GM06990 (cell line): ENCODE data around the gene DAAM1.

ENCODE experiments used
- DNase-seq: peaks from one replicate; pipeline ENCODE4 v3.0.0-alpha.2; 2011; ENCODE audit not compliant: insufficient read length; ENCODE audit errors: extremely low read depth
- H3K27me3 ChIP-seq: replicated peaks from 2 replicates; pipeline ENCODE4 v1.6.0; 2011; ENCODE audit warnings: low read length; ENCODE audit not compliant: control insufficient read depth, insufficient read depth
- H3K36me3 ChIP-seq: 2 replicates; pipeline ENCODE4 v1.5.1; 2011; ENCODE audit warnings: low read length; ENCODE audit not compliant: control insufficient read depth, insufficient read depth
- H3K4me3 ChIP-seq: replicated peaks from 2 replicates; pipeline ENCODE4 v1.5.1; 2011; ENCODE audit warnings: low read depth, mild to moderate bottlenecking, control low read depth, low read length
- TF ChIP-seq, protein P1 (sequence below): IDR thresholded peaks from 2 replicates; pipeline ENCODE4 v1.5.1; 2011; ENCODE audit warnings: low read length, control low read depth, mild to moderate bottlenecking, inconsistent platforms; ENCODE audit not compliant: insufficient read depth, poor library complexity, severe bottlenecking

DAAM1 gene

DNA sequence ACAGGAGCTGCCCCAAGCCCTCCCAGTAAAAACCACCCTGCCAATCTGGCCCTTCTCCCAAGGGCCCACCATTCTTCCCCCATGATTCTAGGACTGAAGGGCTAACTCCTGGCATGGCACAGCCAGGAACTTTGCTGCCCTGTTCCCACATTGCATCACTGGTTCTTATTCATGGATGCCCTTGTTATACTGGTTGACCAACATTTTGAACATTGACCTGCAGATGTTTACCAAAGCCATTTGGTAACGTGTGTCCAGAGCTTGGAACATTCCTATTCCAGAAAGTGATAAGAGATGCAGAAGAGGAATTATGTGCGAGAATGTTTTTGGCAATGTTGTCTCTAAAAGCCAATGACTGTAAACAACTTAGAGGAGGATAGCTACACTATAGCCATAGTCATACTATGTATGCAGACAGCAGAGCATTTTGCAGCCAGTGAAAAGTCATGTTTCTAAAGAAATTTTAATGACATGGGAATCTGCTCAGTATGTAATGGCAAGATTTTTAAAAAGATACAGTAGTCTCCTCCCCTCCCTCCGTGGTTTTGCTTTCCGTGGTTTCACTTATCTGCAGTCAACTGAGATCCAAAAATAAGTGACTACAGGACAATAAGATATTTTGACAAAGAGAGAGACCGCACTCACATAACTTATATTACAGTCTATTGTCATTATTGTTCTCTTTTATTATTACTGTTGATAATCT, 108.8 kb downstream of the DAAM1 start:
- H3K4me3 ChIP-seq, result no peak overlapping the region
- TF ChIP-seq, protein P1, sequence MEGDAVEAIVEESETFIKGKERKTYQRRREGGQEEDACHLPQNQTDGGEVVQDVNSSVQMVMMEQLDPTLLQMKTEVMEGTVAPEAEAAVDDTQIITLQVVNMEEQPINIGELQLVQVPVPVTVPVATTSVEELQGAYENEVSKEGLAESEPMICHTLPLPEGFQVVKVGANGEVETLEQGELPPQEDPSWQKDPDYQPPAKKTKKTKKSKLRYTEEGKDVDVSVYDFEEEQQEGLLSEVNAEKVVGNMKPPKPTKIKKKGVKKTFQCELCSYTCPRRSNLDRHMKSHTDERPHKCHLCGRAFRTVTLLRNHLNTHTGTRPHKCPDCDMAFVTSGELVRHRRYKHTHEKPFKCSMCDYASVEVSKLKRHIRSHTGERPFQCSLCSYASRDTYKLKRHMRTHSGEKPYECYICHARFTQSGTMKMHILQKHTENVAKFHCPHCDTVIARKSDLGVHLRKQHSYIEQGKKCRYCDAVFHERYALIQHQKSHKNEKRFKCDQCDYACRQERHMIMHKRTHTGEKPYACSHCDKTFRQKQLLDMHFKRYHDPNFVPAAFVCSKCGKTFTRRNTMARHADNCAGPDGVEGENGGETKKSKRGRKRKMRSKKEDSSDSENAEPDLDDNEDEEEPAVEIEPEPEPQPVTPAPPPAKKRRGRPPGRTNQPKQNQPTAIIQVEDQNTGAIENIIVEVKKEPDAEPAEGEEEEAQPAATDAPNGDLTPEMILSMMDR, result no peak

DNA sequence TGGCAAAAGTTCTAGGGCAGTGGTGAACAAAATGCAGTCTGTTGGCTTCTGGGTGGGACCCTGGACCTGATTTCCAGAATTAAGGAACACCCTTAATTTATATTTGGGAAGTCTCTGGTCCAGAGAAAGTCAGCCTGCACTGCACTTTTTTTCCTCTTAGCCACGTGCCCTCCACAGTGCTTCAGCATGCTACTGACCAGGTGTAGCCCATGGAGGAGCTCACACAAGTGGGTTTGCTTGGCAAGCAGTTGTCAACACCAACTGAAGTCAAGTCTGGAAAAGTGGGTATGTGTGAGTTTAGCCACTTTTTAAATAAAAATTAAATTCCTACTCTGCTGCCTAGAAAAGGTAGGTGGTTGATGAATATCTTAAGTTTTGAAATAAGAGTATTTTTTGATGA, 111.3 kb downstream of the DAAM1 start:
- Histone ChIP-seq H3K36me3 (no peaks in the 10 kb centered on the region), H3K4me3 (no peak overlapping the region), H3K27me3 (no peaks in the 10 kb centered on the region)
- DNase-seq, result no peak
- TF ChIP-seq, protein P1, result no peak

More for the DNA sequence above, 108.8 kb downstream of the DAAM1 start:
- H3K36me3 ChIP-seq, result no peaks in the 10 kb centered on the region
- no peak for DNase-seq
- no peaks in the 10 kb centered on the region for H3K27me3 ChIP-seq

DNA sequence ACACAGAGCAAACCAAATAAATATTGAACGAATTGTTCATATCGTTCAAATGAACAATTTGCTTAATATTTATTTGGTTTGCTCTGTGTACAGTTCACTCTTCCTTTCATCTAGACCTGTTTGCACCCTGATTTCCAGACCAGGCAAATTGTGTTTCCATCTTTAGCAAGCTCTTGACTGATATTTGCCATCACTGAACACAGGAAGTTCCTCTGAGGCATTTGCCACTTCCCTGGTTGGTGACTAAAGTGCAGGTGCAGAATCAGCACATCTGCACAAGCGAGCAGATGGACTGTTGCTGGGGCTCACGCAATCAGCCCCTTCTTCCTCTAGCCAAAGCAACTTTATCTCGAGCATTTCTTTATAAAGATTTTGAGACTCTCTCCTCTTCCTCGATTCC, 112.9 kb downstream of the DAAM1 start:
- TF ChIP-seq, protein P1, result no peak
- H3K4me3 ChIP-seq, result no peak overlapping the region
- H3K27me3 ChIP-seq, result no peaks in the 10 kb centered on the region
- H3K36me3 ChIP-seq, result no peaks in the 10 kb centered on the region
- peak; percentile 15 for DNase-seq

DNA sequence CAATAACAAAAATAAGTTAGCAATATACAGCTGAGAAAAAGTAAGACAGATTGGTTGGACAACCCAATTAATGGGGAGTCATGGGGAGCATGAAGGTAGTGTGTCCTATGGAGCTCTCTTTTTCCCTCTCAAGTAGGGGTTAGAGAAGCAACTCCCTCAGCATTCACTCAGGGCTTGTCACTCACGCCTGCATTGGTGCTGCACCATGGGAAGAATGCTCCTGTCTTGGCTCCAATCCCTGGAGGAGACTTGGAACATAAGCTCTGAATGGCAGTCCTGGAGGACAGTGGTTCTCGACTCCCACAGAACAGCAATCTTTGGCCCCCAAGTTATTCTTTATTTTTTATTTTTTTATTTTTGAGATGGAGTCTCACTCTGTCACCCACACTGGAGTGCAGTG, 113.8 kb downstream of the DAAM1 start:
- TF ChIP-seq, protein P1, result no peak
- no peak for DNase-seq

DNA sequence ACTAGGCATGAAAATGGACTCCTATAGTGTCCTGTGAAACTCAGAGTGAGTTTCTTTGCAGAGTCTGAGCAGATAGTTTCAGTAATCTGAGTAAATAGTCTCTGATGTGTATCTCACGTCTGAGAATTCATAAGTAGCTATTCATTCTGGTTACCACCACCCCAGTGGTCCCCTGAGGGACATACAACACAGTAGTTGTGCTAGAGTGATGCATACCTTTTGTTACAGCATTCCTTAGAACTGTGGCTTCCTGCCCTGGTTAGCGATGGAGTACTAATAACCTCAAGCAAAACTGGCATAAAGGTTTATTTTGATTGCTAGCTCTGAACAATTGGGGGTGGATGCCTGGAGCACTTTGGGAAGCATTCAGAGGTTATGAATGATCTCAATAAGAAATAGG, 114.7 kb downstream of the DAAM1 start:
- no peaks in the 10 kb centered on the region for H3K36me3 ChIP-seq
- no peak for DNase-seq
- TF ChIP-seq, protein P1, result no peak
- H3K4me3 ChIP-seq, result no peak overlapping the region
- H3K27me3 ChIP-seq, result no peaks in the 10 kb centered on the region

More for the DNA sequence above, 113.8 kb downstream of the DAAM1 start:
- Histone ChIP-seq H3K4me3 (no peak overlapping the region), H3K36me3 (no peaks in the 10 kb centered on the region), H3K27me3 (no peaks in the 10 kb centered on the region)
